RPMI8226 (cell line): ENCODE measurements around the gene H1-8.

Experiments used
- DNase-seq: peaks from one replicate; pipeline ENCODE4 v3.0.0-alpha.2; 2015

The H1-8 gene

GRCh38 chr3:129556890-129557547, 14.0 kb downstream of the H1-8 start:
- DNase-seq = no peak

GRCh38 chr3:129557548-129557894, 14.5 kb downstream of the H1-8 start:
- DNase-seq = no peak

- DNase-seq = no peak
Observed at GRCh38 chr3:129558081-129558771, 15.3 kb downstream of the H1-8 start.

- peak; percentile 72 for DNase-seq
Observed at GRCh38 chr3:129558772-129559564, 16.0 kb downstream of the H1-8 start.

GRCh38 chr3:129559565-129560079, 16.6 kb downstream of the H1-8 start:
- DNase-seq = no peak

GRCh38 chr3:129560269-129560787, 17.4 kb downstream of the H1-8 start:
- no peak for DNase-seq

- no peak for DNase-seq
Observed at GRCh38 chr3:129560911-129561594, 18.1 kb downstream of the H1-8 start.

- no peak for DNase-seq
Observed at GRCh38 chr3:129561619-129562248, 18.8 kb downstream of the H1-8 start.

GRCh38 chr3:129562803-129563202, 19.8 kb downstream of the H1-8 start:
- DNase-seq = no peak

- no peak for DNase-seq
Observed at GRCh38 chr3:129563332-129563731, 20.4 kb downstream of the H1-8 start.

- DNase-seq = no peak
Observed at GRCh38 chr3:129563850-129564535, 21.0 kb downstream of the H1-8 start.

GRCh38 chr3:129564981-129565644, 22.1 kb downstream of the H1-8 start:
- no peak for DNase-seq

GRCh38 chr3:129565902-129566301, 22.9 kb downstream of the H1-8 start:
- DNase-seq = no peak

- DNase-seq = no peak
Observed at GRCh38 chr3:129567176-129567705, 24.3 kb downstream of the H1-8 start.

- DNase-seq = no peak
Observed at GRCh38 chr3:129567939-129568338, 25.0 kb downstream of the H1-8 start.

GRCh38 chr3:129569856-129570255, 26.9 kb downstream of the H1-8 start:
- DNase-seq = no peak

- no peak for DNase-seq
Observed at GRCh38 chr3:129571605-129572547, 28.9 kb downstream of the H1-8 start.

- no peak for DNase-seq
Observed at GRCh38 chr3:129572603-129573002, 29.6 kb downstream of the H1-8 start.

- DNase-seq = no peak
Observed at GRCh38 chr3:129573493-129573892, 30.5 kb downstream of the H1-8 start.

GRCh38 chr3:129574206-129574605, 31.2 kb downstream of the H1-8 start:
- no peak for DNase-seq
